Glutamatergic neuron (in vitro differentiated cells): Measurements from ENCODE around the gene ITM2C. TPM values are rescaled to one million over a fixed set of nuclear protein-coding genes. Genes with fewer than 3 reads are reported as not detected.
A peak's percentile ranks its signal among the peaks of the same experiment; 100 is the strongest.

Experiments
- DNase-seq: peaks from one replicate; pipeline ENCODE4 v3.0.0; 2022
- H3K27ac Mint-ChIP-seq: one replicate; pipeline ENCODE4 v1.8.0; 2020; ENCODE audit warnings: mild to moderate bottlenecking, mixed read lengths, inconsistent platforms; ENCODE audit not compliant: unreplicated experiment
- H3K27me3 Mint-ChIP-seq: one replicate; pipeline ENCODE4 v1.8.0; 2020; ENCODE audit warnings: mild to moderate bottlenecking, moderate library complexity, mixed read lengths, inconsistent platforms; ENCODE audit not compliant: unreplicated experiment
- H3K36me3 Mint-ChIP-seq: one replicate; pipeline ENCODE4 v1.8.0; 2020; ENCODE audit warnings: mild to moderate bottlenecking, mixed read lengths, inconsistent platforms; ENCODE audit not compliant: unreplicated experiment
- H3K4me1 Mint-ChIP-seq: one replicate; pipeline ENCODE4 v1.8.0; 2020; ENCODE audit warnings: mild to moderate bottlenecking, low read depth, mixed read lengths, inconsistent platforms; ENCODE audit not compliant: unreplicated experiment
- H3K4me3 Mint-ChIP-seq: one replicate; pipeline ENCODE4 v1.8.0; 2020; ENCODE audit warnings: mild to moderate bottlenecking, mixed read lengths, inconsistent platforms; ENCODE audit not compliant: unreplicated experiment
- H3K9me3 Mint-ChIP-seq: one replicate; pipeline ENCODE4 v1.8.0; 2020; ENCODE audit warnings: mild to moderate bottlenecking, moderate library complexity, mixed read lengths, inconsistent platforms; ENCODE audit not compliant: unreplicated experiment
- long read RNA-seq: library from polyadenylated mRNA; unstranded; transcript quantifications from one replicate; pipeline ENCODE4 v2.0.0, GENCODE V29; 2020; ENCODE audit not compliant: unreplicated experiment
- total RNA-seq: library from RNA; stranded (reverse); fragmentation: NEBNext Ultra II Directional; extraction: Animal tissue kit (Norgen Biotek cat#: 25700); gene quantifications from one replicate; pipeline ENCODE4 v1.2.1, GENCODE V29; 2021; ENCODE audit not compliant: unreplicated experiment
- TF ChIP-seq, protein P1 (sequence below): fragments of 200-600 bp; sonication (generic); IDR thresholded peaks from one replicate; pipeline ENCODE4 v1.5.0; 2021; ENCODE audit not compliant: partially characterized antibody, unreplicated experiment

ITM2C gene, protein sequence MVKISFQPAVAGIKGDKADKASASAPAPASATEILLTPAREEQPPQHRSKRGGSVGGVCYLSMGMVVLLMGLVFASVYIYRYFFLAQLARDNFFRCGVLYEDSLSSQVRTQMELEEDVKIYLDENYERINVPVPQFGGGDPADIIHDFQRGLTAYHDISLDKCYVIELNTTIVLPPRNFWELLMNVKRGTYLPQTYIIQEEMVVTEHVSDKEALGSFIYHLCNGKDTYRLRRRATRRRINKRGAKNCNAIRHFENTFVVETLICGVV
- total RNA-seq, result 72.0 TPM
- long read RNA-seq, transcript ITM2C-202 (6 exons, 2,078 nt), result major isoform, 55 of 59 reads
- long read RNA-seq, partial matches to known transcripts, result 2 of 59 reads
- long read RNA-seq, other reads (novel, unspliced or antisense), result 2 of 59 reads

DNA sequence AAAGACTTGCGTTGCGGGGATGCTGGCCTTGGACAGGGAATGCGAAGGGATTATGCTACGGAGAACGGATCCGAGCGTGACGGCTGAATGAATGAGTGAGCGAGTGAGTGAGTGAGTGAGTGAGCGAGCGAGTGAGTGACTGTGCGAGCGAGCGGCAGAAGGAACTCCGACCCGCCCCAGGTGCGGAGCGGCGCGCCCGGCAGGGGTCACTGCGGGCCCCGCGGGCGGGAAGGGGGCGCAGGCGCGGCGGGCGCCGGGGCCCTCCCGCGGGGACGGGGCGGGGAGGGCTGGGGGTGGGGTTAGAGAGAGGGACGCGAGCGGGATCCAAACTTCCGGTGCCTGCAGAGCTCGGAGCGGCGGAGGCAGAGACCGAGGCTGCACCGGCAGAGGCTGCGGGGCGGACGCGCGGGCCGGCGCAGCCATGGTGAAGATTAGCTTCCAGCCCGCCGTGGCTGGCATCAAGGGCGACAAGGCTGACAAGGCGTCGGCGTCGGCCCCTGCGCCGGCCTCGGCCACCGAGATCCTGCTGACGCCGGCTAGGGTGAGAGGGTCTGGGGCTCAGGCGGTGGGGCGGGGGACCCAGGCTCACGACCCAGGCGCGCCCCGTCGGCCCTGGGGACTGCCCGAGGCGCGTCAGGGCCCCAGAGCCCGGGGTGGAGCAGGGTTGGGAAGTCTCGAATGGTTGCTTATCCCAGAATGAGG lies at the start of gene ITM2C:
Gene ITM2C, plus strand, starts transcription at position 338 of the 702 bp plus-strand sequence. Its CDS starts 84 bp downstream, at position 422.
- TF ChIP-seq, protein P1, sequence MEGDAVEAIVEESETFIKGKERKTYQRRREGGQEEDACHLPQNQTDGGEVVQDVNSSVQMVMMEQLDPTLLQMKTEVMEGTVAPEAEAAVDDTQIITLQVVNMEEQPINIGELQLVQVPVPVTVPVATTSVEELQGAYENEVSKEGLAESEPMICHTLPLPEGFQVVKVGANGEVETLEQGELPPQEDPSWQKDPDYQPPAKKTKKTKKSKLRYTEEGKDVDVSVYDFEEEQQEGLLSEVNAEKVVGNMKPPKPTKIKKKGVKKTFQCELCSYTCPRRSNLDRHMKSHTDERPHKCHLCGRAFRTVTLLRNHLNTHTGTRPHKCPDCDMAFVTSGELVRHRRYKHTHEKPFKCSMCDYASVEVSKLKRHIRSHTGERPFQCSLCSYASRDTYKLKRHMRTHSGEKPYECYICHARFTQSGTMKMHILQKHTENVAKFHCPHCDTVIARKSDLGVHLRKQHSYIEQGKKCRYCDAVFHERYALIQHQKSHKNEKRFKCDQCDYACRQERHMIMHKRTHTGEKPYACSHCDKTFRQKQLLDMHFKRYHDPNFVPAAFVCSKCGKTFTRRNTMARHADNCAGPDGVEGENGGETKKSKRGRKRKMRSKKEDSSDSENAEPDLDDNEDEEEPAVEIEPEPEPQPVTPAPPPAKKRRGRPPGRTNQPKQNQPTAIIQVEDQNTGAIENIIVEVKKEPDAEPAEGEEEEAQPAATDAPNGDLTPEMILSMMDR, result peak; percentile 42
- peak; percentile 83 for DNase-seq
- Mint-ChIP-seq H3K36me3 (no peaks in the 10 kb centered on the region), H3K4me3 (peak within 1 kb of the TSS; percentile 99), H3K9me3 (peaks cover 8% of the 10 kb centered on the region), H3K4me1 (peaks cover 23% of the 10 kb centered on the region), H3K27ac (peak within 1 kb of the TSS; percentile 69), H3K27me3 (peaks cover 6% of the 10 kb centered on the region)

DNA sequence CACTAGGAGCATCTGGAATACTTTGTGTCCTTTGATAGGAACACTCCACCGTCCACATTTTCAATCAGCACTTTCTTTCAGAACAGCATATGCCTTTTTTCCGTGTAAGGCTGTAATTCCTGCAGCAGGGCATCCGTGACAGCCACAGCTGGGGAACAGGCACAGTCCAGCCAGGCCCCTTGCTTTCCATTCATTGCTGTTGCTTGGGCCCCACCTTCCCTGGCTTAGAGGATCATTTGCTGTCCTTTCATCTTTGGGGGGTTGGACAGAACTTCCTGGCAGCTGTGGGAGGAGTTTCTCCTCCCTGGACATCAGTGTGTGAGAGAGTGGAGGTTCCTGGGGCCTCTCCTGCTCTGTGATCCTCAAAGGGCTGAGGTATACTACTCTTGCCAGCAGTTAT lies 49.7 kb upstream of the ITM2C start:
- H3K36me3 Mint-ChIP-seq, result peaks cover 4% of the 10 kb centered on the region
- H3K4me3 Mint-ChIP-seq, result no peak overlapping the region
- peaks cover 2% of the 10 kb centered on the region for H3K9me3 Mint-ChIP-seq
- no peaks in the 10 kb centered on the region for H3K27me3 Mint-ChIP-seq
- TF ChIP-seq, protein P1, result no peak
- no peaks in the 10 kb centered on the region for H3K4me1 Mint-ChIP-seq
- DNase-seq, result no peak
- no peak overlapping the region for H3K27ac Mint-ChIP-seq

DNA sequence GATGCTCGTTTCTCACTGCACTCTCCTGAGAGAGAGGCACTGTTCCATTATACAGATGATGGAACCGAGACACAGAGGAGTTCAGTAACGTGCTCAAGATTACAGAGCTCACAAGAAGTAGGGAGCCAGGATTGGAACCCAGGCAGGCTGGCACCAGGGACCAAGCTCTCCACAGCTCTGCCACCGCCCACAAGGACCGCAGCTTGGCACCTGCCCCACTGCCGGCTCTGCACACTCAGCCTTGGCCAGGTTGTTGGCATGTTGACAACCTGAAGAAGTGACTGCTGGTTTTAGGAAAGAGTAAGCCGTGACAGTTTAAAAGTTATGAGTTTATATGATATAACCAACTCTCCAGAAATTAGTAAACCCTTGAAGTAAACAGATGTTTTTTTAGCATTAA lies 48.0 kb upstream of the ITM2C start:
- Mint-ChIP-seq H3K27ac (no peak overlapping the region), H3K4me3 (no peak overlapping the region), H3K9me3 (peaks cover 5% of the 10 kb centered on the region), H3K4me1 (no peaks in the 10 kb centered on the region), H3K27me3 (peaks cover 4% of the 10 kb centered on the region), H3K36me3 (no peaks in the 10 kb centered on the region)
- DNase-seq, result no peak
- TF ChIP-seq, protein P1, result no peak

DNA sequence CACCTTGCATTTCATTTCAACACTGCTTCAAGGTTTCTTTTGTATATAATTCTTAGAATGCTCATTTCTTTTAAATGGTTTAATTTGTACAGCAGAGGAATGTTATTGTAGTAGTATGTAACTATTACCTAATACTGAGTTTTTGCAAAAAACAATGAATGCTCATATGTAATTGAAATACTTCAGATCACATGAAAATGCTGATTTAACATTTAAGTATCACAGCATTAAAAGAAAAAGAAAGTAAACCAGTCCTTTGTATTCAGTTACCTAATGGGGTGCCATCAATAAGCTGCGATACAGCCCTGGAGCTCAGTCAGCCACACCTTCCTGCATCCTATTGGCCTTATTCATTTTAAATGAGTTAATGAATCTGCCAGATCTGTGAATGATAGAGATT lies 45.3 kb upstream of the ITM2C start:
- DNase-seq, result no peak
- H3K4me1 Mint-ChIP-seq, result no peaks in the 10 kb centered on the region
- H3K9me3 Mint-ChIP-seq, result peaks cover 4% of the 10 kb centered on the region
- TF ChIP-seq, protein P1, result no peak
- H3K4me3 Mint-ChIP-seq, result no peak overlapping the region
- H3K27me3 Mint-ChIP-seq, result peaks cover 6% of the 10 kb centered on the region
- no peak overlapping the region for H3K27ac Mint-ChIP-seq
- no peaks in the 10 kb centered on the region for H3K36me3 Mint-ChIP-seq
